ENCODE results near the gene ZNF616.
"Not testable (repeated sequence)": the region's sequence is repeated elsewhere in the genome, so short reads cannot be mapped to it uniquely, and the experiment has no call there.

GRCh38 chr19:52096416-52096815 is 43.3 kb downstream of the ZNF616 start:
- not testable (repeated sequence) for TF ChIP-seq POLR2A, CTCF (IDR thresholded peaks at IDR 0.05)

All from body of pancreas (tissue), 4 donors.